ENCODE data around the gene ECPAS. TPM values are rescaled to one million over a fixed set of nuclear protein-coding genes. Genes with fewer than 3 reads are reported as not detected.

ECPAS gene
- total RNA-seq, 1 experiment from 2014 or later: 71.1 TPM

GRCh38 chr9:111375817-111376564 lies 108.2 kb downstream of the ECPAS start:
- ChIA-PET CTCF (no interaction called here), POLR2A (no interaction called here), RAD21 (ENCODE audit: low non-redundant PET in 1 of 2, low total read pairs in 2 of 2, uncharacterized antibody in 2 of 2, unreplicated experiment in 2 of 2) (no interaction called here)
- Histone ChIP-seq H4K20me1 (ENCODE audit: insufficient read depth) (no peaks in the 10 kb centered on the region), H3K4me3 (replicated peaks in 1 of 2; ENCODE audit: low read depth in 1 of 2, low read length in 2 of 2) (no peak overlapping the region), H3K9ac (ENCODE audit: low read length) (no peak overlapping the region), H3K27me3 (ENCODE audit: insufficient read depth, low read length) (no peaks in the 10 kb centered on the region), H3K9me3 (ENCODE audit: control insufficient read depth in 1 of 2, insufficient read depth in 1 of 2, low read depth in 1 of 2, low read length in 2 of 2) (no peaks in the 10 kb centered on the region), H3K36me3 (ENCODE audit: control insufficient read depth in 1 of 2, insufficient read depth in 2 of 2, low read length in 2 of 2) (peaks cover 5 to 43% of the 10 kb centered on the region in 2 experiments), H3K4me2 (ENCODE audit: low read length) (no peak overlapping the region), H3K27ac (ENCODE audit: low read depth, low read length) (no peak overlapping the region), H3K79me2 (ENCODE audit: insufficient read depth, low read length) (no peaks in the 10 kb centered on the region), H3K4me1 (ENCODE audit: control insufficient read depth in 1 of 2, insufficient read depth in 2 of 2, low read length in 2 of 2) (no peaks in the 10 kb centered on the region), H2AFZ (ENCODE audit: low read depth, low read length, poor library complexity, severe bottlenecking) (no peak overlapping the region), H3K9me2 (ENCODE audit: insufficient read depth) (no peaks in the 10 kb centered on the region)
- no peak for ATAC-seq
- intact Hi-C loops (cut with micrococcal nuclease): no loop called here
- TF ChIP-seq CEBPB (IDR thresholded peaks at IDR 0.05; ENCODE audit: low read depth): no peak
- TF ChIP-seq REST (IDR thresholded peaks at IDR 0.05; ENCODE audit: low read depth): no peak
- TF ChIP-seq EGR1 (IDR thresholded peaks at IDR 0.05; ENCODE audit: low read depth): no peak
- no peak for TF ChIP-seq ELF1 (IDR thresholded peaks at IDR 0.05; ENCODE audit: borderline replicate concordance, low read depth)
- TF ChIP-seq ZFX (IDR thresholded peaks at IDR 0.05): no peak
- no peak for TF ChIP-seq ZBTB33 (IDR thresholded peaks at IDR 0.05; ENCODE audit: extremely low read depth, insufficient replicate concordance, low read length)
- TF ChIP-seq ZNF274 (IDR thresholded peaks at IDR 0.05; ENCODE audit: low read depth, low read length): no peak
- TF ChIP-seq FOSL1 (IDR thresholded peaks at IDR 0.05; ENCODE audit: low read depth): no peak
- no peak for DNase-seq (ENCODE audit: low read depth, low spot score)
- BruUV-seq (replicated peaks): no TSS peak

Measured in HCT116 (cell line).